ELR (cell line): ENCODE measurements around the gene ANKS1B.
"Not testable (repeated sequence)": the region's sequence is repeated elsewhere in the genome, so short reads cannot be mapped to it uniquely, and the experiment has no call there.

Source experiments
- DNase-seq: peaks from one replicate; pipeline ENCODE4 v3.0.0-alpha.2; 2015; ENCODE audit warnings: low read depth

Gene ANKS1B

DNA sequence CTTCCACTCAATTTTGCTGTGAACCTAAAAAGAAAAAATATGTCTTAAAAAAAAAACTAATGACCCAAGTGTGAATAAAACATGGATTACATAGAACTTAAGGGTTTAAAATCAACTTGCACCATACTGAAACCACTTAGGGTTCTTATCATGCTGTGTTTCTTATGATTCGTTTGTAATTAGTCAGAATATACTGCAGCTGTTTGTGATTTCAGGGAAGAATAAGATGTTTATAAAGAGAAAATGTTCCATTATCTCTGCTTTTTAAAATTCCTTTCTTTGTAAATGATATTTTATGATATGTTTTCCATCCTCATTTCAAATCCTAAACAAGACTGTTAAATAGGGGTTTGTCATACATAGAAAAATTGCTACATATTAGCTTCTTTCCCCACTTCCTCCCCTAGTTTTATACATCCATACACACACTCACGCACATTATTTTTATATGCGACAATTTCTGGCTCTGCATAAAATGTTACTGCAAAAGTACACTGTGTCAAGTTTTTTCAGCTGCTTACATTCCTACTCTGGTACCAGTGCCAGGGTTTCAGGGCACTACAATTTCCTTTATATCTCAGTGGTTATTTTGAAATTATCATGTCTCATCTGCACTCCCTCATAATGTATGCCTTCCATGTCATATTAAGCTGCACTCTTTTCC is 612.3 kb downstream of the ANKS1B start:
- DNase-seq, result no peak

DNA sequence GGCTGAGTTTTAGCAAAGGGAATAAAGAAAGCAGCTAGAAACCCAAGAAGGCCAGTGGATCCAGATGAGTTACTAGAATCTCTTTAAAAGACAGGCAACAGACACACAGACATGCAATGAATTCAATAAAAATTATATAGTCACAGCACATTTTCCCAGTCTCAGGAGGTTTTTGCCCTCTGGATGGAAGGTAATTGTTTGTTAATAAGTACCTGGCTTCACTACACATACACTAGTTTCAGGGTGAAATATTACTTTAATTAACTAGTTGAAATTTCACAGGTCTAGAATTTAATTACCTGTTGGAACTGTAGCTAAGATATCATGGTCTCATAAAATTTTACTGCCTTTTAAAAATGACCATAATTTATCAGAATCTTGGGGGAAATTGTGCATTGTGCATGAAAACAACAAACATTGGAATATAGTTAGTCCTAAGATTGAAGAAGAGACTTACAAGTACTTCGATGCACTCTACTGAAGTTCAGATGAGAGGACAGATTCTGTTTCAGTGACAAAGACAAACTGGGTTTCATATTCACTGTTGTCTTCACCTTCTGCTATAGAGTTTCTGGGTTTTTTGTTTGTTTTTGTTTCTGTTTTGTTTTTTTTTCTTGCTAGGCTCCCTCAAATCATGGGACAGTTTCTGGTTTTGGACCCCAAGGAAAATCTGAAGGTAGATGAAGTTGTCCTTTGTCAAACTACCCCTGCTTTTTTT is 614.2 kb downstream of the ANKS1B start:
- DNase-seq, result no peak

GRCh38 chr12:99367181-99367580 is 617.6 kb downstream of the ANKS1B start:
- DNase-seq, result no peak

DNA sequence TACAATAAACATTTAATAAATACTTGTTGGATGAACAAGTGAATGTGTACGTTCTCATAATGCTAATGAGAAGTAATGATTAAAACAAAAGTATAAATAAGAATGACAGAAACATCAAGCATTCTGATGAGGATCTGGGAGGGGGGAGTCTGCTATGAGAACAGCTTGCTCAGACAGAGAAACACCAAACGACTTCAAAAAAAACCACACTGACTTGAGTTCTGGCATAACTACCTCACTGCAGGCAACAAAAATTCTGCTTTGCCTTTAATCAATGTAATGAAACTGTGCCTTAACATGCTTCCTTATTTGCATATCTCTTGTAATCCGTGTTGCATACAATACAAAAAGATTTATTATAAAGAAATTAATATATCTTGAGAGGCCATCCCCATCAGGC is 632.5 kb downstream of the ANKS1B start:
- no peak for DNase-seq

GRCh38 chr12:99343960-99344359 is 640.8 kb downstream of the ANKS1B start:
- no peak for DNase-seq

DNA sequence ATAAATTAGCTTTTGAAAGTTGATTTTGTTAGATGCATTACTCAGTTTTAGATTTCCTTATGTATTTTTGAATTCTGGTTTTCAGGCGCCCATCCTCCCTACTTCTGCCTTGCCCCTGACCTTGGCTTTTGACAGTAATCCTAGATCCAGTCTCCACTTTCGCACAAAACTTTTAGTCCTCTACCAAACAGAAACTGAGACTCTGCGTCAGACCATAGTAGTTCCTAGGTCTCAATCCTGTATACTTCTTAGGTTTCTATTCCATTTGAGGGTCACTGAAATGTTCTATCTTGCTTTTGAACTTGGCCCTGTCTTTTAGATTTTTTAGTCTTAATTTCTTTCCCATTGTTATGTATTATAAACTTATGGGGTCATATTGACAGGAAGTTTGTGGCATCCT is 645.1 kb downstream of the ANKS1B start:
- no peak for DNase-seq

GRCh38 chr12:99334285-99335056 is 650.3 kb downstream of the ANKS1B start:
- no peak for DNase-seq

GRCh38 chr12:99332936-99333591 is 651.7 kb downstream of the ANKS1B start:
- no peak for DNase-seq

- DNase-seq, result no peak
These were observed 654.5 kb downstream of the ANKS1B start for GRCh38 chr12:99330216-99330615.

DNA sequence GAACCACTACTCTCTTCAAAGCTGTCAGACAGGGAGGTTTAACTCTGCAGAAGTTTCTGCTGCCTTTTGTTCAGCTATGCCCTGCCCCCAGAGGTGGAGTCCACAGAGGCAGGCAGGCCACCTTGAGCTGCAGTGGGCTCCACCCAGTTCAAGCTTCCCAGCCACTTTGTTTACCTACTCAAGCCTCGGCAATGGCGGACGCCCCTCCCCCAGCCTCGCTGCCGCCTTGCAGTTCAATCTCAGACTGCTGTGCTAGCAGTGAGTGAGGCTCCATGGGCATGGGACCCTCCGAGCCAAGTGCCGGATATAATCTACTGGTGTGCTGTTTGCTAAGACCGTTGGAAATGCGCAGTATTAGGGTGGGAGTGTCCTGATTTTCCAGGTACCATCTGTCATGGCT is 663.5 kb downstream of the ANKS1B start:
- DNase-seq, result not testable (repeated sequence)

DNA sequence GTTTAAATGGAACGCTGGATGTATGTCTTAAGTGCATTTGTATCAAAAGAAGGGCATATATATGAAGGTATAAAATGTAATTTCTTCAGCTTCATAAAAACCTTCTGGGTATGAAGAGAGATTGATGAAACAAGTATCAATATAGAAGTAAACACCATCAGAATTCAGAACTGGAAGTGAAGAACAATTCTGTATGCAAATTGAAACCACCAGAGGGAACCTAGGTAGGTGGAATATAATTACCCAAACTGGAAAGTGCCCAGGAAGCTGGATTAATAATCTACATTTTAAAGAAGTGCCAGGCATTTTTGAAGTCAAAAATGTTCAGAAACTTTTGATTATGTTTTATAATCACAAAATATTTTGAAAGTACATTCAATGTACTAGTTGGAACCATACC is 673.4 kb downstream of the ANKS1B start:
- no peak for DNase-seq

GRCh38 chr12:99309812-99310211 is 674.9 kb downstream of the ANKS1B start:
- DNase-seq, result no peak

GRCh38 chr12:99302874-99303273 is 681.9 kb downstream of the ANKS1B start:
- DNase-seq, result no peak

DNA sequence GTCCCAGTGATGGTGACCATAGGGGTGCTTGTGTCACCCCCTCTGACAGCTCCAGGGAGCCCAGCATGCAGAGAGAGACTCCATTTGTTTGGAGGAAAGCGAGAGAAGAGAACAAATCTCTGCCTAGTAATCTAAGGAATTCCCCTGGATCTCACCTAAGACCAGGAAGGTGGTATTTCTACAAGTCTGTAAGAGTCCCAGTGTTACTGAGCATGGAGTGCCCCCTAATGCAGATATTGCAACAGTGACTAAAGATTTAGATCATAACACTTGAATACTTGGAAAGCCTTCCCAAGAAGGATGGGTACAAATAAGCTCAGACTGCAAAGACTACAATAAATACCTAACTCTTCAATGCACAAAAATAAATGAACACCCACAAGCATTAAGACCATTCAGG is 697.6 kb downstream of the ANKS1B start:
- DNase-seq, result no peak

DNA sequence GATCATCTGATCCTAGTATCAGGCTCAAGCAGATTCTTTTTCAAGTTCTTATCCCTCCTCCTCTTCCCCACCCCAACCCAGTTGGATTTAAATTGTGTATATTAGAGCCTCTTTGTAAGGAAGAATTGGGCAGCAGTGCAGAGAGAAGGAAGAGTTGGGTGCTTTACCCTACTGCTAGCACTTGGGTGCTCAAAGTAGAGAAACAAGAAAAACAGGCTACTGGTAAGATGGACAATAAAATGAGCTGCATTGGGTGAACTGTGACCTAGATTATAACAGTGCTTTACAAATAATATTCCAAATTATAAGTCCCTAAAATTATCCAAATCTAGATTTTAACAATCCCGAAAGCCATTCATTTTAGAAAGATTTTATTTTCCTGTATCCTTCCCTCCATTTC is 700.6 kb downstream of the ANKS1B start:
- no peak for DNase-seq

DNA sequence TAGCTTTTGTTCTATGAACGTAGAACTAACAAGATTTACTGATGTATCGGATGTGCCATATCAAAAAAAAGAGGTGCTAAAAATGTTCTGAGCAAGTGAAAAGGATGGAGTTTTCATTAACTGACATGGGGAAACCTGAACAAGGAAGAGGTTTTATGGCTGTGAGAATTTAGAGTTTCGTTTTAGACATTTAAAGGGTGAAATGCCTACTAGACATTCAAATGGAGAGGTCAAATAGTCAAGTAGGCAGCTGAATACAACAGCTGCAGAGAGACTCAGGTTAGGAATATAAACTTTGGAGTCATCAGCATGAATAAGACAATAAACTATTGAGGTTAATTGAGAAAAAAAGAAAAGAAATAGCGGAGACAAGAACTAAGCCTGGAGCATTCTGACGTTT is 702.1 kb downstream of the ANKS1B start:
- no peak for DNase-seq

GRCh38 chr12:99282086-99282485 is 702.6 kb downstream of the ANKS1B start:
- DNase-seq, result no peak

GRCh38 chr12:99281277-99281676 is 703.5 kb downstream of the ANKS1B start:
- DNase-seq, result no peak

DNA sequence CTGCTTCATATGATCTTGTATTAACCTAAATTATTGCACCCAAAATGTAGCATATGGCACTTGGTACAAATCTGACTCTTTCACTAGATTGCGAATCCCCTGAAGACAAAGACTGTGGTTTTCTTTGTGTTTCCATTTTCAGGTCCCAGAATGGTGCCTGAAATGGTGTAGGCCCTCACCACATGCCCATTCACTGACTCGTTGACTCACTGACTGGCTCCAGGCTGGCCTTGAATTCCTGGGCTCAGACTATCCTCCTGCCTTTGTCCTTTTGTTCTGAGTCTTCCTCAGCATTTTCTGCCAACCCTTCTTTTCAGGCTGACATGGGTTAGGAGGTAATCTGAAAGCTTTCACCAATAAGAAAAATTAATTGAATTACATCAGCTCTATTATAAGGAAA is 705.8 kb downstream of the ANKS1B start:
- no peak for DNase-seq

- no peak for DNase-seq
These were observed 707.0 kb downstream of the ANKS1B start for GRCh38 chr12:99277591-99278379.

DNA sequence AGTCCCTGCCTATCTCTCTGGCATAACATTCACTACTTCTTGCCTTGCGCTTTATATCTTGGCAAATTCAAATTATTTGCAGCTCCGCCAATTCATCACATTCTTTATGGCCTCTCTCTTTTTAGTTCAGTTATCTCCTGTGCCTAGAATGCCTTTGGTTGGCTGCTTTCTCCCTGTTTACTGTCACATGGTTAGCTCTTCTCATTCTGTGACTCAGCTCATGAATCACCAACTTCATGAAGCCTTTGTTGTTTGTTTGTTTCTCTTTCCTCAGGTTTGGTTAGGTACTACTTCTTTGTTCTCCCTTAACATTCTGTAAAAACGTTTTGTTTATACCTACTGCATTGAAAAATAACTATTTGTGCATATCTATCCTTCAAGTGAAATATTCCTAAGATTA is 713.7 kb downstream of the ANKS1B start:
- DNase-seq, result peak; percentile 3

DNA sequence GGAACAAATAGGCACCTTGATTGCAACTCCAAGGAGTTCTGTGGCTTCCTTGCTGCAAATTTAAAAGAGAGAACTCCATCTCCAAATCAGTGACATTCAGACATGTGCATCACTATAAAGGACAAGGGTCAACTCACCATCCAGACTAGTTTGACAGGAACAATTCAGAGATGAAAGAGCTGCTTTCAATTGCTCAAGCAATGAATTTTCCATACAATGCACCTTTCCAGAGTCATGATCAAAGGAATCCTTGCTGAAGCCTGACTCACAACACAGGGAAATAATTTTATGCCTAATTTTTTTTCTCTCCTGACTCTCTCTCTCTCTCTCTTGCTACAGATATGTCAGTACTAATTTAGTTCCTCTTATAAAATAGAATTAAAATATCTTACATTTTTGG is 717.7 kb downstream of the ANKS1B start:
- no peak for DNase-seq
